GM23338 (cell line): ENCODE results near the gene ADCY3. TPM values are rescaled to one million over a fixed set of nuclear protein-coding genes. Genes with fewer than 3 reads are reported as not detected.

Experiments used
- ATAC-seq: fragments of 200-7000 bp; cut with Tn5 transposase; 3 replicates; pipeline ENCODE4 v1.9.1; 2020
- DNase-seq: peaks from one replicate; pipeline ENCODE4 v3.0.0-alpha.2; 2015; ENCODE audit warnings: low spot score
- H2AFZ ChIP-seq: fragments of 200-600 bp; sonication (generic); 2 replicates; pipeline ENCODE4 v1.8.0; 2016; ENCODE audit warnings: antibody characterized with exemption, mild to moderate bottlenecking, moderate library complexity
- H3F3A ChIP-seq: fragments of 200-600 bp; sonication (generic); replicated peaks from 2 replicates; pipeline ENCODE4 v1.8.0; 2017; ENCODE audit warnings: antibody characterized with exemption, mixed run types, low read depth
- H3K27ac ChIP-seq: fragments of 200-600 bp; sonication (generic); 2 replicates; pipeline ENCODE4 v1.6.1; 2016; ENCODE audit warnings: low read depth
- H3K27me3 ChIP-seq: fragments of 200-600 bp; sonication (generic); 2 replicates; pipeline ENCODE4 v1.8.0; 2016; ENCODE audit warnings: mild to moderate bottlenecking, mixed run types, moderate library complexity; ENCODE audit not compliant: insufficient read depth
- H3K36me3 ChIP-seq: fragments of 200-600 bp; sonication (generic); 2 replicates; pipeline ENCODE4 v1.8.0; 2016; ENCODE audit warnings: mild to moderate bottlenecking; ENCODE audit not compliant: insufficient read depth
- H3K4me1 ChIP-seq: fragments of 200-600 bp; sonication (generic); 2 replicates; pipeline ENCODE4 v1.8.0; 2016; ENCODE audit warnings: mild to moderate bottlenecking, moderate library complexity; ENCODE audit not compliant: insufficient read depth
- H3K4me2 ChIP-seq: fragments of 200-600 bp; sonication (generic); 2 replicates; pipeline ENCODE4 v1.7.1; 2017; ENCODE audit warnings: mixed run types
- H3K4me3 ChIP-seq: fragments of 200-600 bp; sonication (generic); 2 replicates; pipeline ENCODE4 v1.6.1; 2016; ENCODE audit warnings: mixed run types
- H3K79me2 ChIP-seq: fragments of 200-600 bp; sonication (generic); replicated peaks from 2 replicates; pipeline ENCODE4 v1.8.0; 2017; ENCODE audit warnings: mild to moderate bottlenecking; ENCODE audit not compliant: insufficient read depth
- H3K9me2 ChIP-seq: fragments of 200-600 bp; sonication (generic); 2 replicates; pipeline ENCODE4 v1.8.0; 2017; ENCODE audit not compliant: insufficient read depth
- H4K20me1 ChIP-seq: fragments of 200-600 bp; sonication (generic); replicated peaks from 2 replicates; pipeline ENCODE4 v1.8.0; 2017; ENCODE audit warnings: mild to moderate bottlenecking; ENCODE audit not compliant: insufficient read depth
- H3K27ac Mint-ChIP-seq: 2 replicates; pipeline ENCODE4 v1.8.0; 2020; ENCODE audit warnings: inconsistent platforms, mild to moderate bottlenecking, moderate library complexity, mixed read lengths
- H3K27me3 Mint-ChIP-seq: 3 replicates; pipeline ENCODE4 v1.8.0; 2022; ENCODE audit warnings: low read depth, mild to moderate bottlenecking, moderate library complexity, mixed read lengths, inconsistent platforms; ENCODE audit not compliant: insufficient read depth, poor library complexity
- H3K36me3 Mint-ChIP-seq: 3 replicates; pipeline ENCODE4 v1.8.0; 2021; ENCODE audit warnings: low read depth, mild to moderate bottlenecking, inconsistent platforms, moderate library complexity, mixed read lengths
- H3K4me1 Mint-ChIP-seq: 3 replicates; pipeline ENCODE4 v1.8.0; 2020; ENCODE audit warnings: mild to moderate bottlenecking, inconsistent platforms, mixed read lengths
- H3K4me3 Mint-ChIP-seq: 3 replicates; pipeline ENCODE4 v1.8.0; 2021; ENCODE audit warnings: moderate library complexity, mild to moderate bottlenecking, inconsistent platforms, mixed read lengths
- H3K9me3 Mint-ChIP-seq: 3 replicates; pipeline ENCODE4 v1.8.0; 2020; ENCODE audit warnings: moderate library complexity, mild to moderate bottlenecking, inconsistent platforms, mixed read lengths
- ZNF462 ChIP-seq: fragments of 250-450 bp; sonication (Bioruptor Pico); IDR thresholded peaks from 2 replicates; pipeline ENCODE4 v1.5.0; 2020; ENCODE audit warnings: mild to moderate bottlenecking, moderate library complexity
- polyA plus RNA-seq: library from polyadenylated mRNA; unstranded; fragments of >200 nt; fragmentation: Nextera tagmentation; extraction: Ambion mirVana; gene quantifications from 2 replicates; pipeline ENCODE4 v1.2.1, GENCODE V29; 2016
- total RNA-seq: library from RNA; depleted of rRNA; stranded (reverse); fragments of >200 nt; shearing (Covaris generic); gene quantifications from 2 replicates; pipeline ENCODE4 v1.2.3, GENCODE V29; 2014
- TF ChIP-seq, protein P1 (sequence below), 2 experiments: fragments of 200-600 bp in 1 of 2; sonication (generic) in 1 of 2; conservative IDR thresholded peaks; 2 replicates each; pipeline versions ENCODE4 v1.5.1 to v1.6.1; 2016 to 2017; ENCODE audit warnings: antibody characterized with exemption in 2 of 2, low read depth in 2 of 2, mild to moderate bottlenecking in 2 of 2, moderate library complexity in 1 of 2

ADCY3 gene
- total and polyA plus RNA-seq, 2 experiments from 2014 or later = 9.7 to 32.4 TPM

DNA sequence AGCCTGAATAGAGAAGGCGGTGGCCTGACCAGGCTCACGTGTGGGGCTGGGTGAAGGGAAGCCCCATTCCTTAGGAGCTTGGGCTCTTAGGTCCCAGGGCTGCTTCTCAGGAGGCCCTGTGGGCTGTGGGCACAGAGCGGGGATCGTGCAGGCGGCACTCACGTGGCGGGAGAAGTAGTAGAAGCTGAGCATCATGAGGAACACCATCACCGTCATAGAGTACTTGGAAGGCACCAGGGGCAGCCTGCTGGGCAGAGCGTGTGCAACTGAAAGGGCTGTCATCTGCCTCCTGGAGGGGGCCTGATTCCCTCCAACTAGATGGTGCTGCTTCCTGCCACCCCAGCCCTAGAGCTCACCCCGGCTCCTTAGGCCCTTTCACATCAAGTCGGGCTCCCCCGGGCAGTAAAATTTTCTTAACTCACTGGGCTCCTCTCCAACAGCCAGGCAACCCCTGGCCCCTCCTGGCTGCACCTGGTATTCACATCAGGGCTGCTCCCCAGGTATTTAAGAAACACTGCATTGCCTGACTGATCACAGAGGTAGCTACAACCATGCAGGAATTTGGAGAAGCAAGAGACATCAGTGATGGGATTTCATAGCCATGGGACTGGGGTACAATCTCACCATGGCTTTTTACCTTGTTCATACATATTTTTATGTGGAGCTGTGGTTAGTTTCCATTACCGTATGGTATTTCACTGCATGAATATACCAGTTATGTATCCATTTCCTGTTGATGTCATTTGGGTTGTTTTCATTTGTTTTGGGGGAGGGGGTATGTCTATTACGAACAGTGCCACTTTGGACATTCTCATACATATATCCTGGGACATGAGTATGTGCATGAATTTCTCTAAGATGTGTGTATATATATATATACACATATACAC, 93.9 kb downstream of the ADCY3 start:
- Histone ChIP-seq H3K4me1 (peaks cover 18% of the 10 kb centered on the region), H3K36me3 (peaks cover 5% of the 10 kb centered on the region; the same call in 1 of the 2 replicates), H3K27me3 (no peaks in the 10 kb centered on the region), H3K4me2 (no peak overlapping the region), H3K27ac (no peak overlapping the region), H2AFZ (no peak overlapping the region), H4K20me1 (peaks cover 8% of the 10 kb centered on the region; the same call in 1 of the 2 replicates), H3K79me2 (no peaks in the 10 kb centered on the region), H3K9me2 (no peaks in the 10 kb centered on the region; the same call in 1 of the 2 replicates), H3K4me3 (no peak overlapping the region), H3F3A (peaks cover 11% of the 10 kb centered on the region; the same call in 1 of the 2 replicates)
- DNase-seq = peak; percentile 57
- Mint-ChIP-seq H3K36me3 (peaks cover 65% of the 10 kb centered on the region), H3K27ac (no peak overlapping the region), H3K9me3 (no peaks in the 10 kb centered on the region), H3K27me3 (peaks cover 33% of the 10 kb centered on the region), H3K4me3 (no peak overlapping the region), H3K4me1 (peaks cover 48% of the 10 kb centered on the region)
- TF ChIP-seq ZNF462 (CRISPR knock-in tag) = no peak
- TF ChIP-seq, protein P1, sequence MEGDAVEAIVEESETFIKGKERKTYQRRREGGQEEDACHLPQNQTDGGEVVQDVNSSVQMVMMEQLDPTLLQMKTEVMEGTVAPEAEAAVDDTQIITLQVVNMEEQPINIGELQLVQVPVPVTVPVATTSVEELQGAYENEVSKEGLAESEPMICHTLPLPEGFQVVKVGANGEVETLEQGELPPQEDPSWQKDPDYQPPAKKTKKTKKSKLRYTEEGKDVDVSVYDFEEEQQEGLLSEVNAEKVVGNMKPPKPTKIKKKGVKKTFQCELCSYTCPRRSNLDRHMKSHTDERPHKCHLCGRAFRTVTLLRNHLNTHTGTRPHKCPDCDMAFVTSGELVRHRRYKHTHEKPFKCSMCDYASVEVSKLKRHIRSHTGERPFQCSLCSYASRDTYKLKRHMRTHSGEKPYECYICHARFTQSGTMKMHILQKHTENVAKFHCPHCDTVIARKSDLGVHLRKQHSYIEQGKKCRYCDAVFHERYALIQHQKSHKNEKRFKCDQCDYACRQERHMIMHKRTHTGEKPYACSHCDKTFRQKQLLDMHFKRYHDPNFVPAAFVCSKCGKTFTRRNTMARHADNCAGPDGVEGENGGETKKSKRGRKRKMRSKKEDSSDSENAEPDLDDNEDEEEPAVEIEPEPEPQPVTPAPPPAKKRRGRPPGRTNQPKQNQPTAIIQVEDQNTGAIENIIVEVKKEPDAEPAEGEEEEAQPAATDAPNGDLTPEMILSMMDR (conservative IDR thresholded peaks at IDR 0.05; ENCODE audit: low read depth in 2 of 2) = peak in 1 of 2 experiments; percentile 23; a peak in 2 of 4 replicates
- ATAC-seq = peak; percentile 2
